ENCODE data around the gene ITGA2B. TPM values are rescaled to one million over a fixed set of nuclear protein-coding genes. Genes with fewer than 3 reads are reported as not detected.
"Not testable (repeated sequence)": the region's sequence is repeated elsewhere in the genome, so short reads cannot be mapped to it uniquely, and the experiment has no call there.

Gene ITGA2B
- total RNA-seq, 1 experiment from 2014 or later: 0.21 TPM

DNA sequence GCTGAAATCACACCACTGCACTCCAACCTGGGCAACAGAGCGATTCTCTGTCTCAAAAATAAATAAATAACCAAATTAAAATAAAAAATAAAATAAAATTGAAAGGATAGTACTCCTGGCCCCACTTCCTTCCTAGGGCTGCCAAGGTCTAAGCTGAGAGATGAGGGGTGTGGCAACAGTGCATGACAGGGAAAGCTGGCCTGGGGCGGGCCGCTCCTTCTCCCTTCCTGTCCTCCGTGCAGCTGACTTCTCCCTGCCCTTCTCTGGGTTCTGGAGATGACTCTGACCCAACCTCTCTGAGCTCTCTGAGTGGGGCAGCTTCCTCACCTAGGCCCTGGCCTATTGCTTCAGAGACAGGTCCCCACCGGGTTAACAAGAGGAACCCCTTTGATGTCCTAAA is 56.1 kb downstream of the ITGA2B start:
- DNase-seq (ENCODE audit: low spot score): no peak

DNA sequence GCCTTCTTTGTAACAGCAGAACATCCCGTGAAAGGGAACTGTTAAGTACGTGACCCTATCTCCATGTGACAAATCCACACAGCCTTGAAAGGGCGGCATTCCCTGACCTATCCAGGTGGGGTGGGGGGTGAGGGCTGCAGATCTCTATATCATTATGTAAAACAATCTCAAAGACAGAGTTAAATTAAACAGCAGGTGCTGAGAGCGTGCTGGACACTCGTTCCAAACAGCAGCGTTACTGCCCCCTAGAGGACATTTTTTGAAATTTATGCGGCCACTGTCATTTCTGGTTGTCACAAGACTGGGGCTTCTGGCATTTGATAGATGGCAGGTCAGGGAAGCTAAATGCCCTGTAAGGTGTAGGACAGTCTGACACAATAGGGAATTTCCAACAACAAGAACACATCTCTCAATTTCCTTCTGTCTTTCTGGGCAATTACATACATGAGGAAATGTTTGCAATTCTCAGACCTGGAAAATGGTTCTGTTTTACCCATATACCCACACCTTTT is 58.1 kb downstream of the ITGA2B start:
- peak; percentile 45 for DNase-seq (ENCODE audit: low spot score)

DNA sequence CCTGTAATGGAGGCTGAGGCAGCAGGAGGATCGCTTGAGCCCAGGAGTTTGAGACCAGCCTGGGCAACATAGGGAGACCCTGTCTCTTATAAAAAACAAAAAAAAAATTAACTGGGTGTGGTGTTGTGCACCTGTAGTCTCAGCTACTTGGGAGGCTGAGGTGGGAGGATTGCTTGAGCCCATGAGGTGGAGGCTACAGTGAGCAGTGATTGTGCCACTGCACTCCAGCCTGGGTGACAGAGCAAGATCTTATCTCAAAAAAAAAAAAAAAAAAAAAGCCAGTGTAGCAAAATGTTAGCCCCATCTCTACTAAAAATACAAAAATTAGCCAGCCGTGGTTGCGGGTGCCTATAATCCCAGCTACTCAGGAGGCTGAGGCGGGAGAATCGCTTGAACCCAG is 59.2 kb downstream of the ITGA2B start:
- DNase-seq (ENCODE audit: low spot score): not testable (repeated sequence)

DNA sequence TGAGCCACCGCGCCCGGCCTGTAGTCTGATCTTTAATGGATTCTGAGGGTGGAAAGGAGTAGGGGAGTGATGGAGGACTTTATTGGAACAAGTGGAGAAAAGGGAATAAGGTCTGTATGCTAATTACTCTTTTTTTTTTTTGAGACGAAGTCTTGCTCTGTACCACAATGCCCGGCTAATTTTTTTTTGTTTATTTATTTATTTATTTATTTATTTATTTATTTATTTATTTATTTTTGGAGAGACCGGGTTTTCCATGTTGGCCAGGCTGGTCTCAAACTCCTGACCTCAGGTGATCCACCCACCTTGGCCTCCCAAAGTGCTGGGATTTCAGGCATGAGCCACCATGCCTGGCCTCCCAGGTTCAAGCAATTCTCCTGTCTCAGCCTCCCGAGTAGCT is 59.9 kb downstream of the ITGA2B start:
- DNase-seq (ENCODE audit: low spot score): not testable (repeated sequence)

DNA sequence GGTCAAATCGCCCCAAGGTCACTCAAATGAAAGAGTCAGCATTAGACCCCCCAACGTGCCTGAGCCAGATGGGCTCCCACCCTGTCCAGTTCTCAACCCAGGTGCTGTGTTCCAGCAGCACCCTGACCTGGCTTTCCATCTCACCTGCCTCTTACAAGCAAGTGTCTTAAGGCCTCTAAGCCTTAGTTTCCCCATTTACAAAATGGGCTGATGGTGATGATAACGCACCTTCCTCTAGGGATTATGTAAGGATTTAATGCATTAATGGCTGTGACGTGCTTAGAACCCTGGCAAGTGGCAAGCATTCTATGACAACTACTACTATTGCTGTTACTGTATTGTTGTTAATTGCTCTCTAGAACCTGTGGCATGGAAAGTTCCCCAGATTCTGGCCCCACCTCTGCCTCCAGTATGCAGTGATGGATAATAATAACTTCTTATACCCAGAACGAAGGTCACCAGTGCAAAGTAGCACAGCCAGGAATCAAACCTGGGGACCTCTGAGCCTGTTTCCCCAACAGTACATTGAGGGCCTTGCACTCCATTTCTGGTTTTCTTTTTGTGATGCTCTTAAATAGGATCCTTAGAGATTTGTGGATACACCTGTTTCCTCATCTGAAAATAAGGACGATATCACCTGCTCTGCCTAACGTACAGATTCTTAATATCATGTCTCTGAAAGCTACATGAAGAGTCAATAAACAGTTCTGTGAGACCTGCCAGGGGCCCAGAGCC is 61.6 kb downstream of the ITGA2B start:
- no peak for DNase-seq (ENCODE audit: low spot score)

DNA sequence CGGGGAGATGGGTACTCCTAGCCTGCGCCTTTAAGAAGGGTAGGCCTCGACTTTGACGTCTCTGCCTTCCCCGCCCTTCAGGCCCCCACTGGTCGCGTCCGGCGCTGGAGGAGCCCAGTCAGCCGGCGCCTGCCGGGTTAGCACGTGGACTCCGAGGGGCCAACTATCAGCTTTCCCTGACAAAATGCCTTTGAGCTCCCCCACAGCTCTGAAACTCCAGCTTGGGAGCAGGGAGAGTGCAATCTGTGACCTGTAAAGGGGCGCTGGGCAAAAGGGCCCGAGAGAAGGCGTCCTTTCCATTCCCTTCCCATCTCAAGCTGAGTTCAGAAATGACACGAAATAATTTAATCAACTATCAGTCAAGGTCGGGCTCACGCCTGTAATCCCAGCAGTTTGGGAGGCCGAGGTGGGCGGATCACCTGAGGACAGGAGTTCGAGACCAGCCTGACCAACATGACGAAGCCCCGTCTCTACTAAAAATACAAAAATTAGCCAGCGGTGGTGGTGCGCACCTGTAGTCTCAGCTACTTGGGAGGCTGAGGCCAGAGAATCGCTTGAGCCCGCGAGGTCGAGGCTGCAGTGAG is 62.5 kb downstream of the ITGA2B start:
- peak; percentile 93 for DNase-seq (ENCODE audit: low spot score)

DNA sequence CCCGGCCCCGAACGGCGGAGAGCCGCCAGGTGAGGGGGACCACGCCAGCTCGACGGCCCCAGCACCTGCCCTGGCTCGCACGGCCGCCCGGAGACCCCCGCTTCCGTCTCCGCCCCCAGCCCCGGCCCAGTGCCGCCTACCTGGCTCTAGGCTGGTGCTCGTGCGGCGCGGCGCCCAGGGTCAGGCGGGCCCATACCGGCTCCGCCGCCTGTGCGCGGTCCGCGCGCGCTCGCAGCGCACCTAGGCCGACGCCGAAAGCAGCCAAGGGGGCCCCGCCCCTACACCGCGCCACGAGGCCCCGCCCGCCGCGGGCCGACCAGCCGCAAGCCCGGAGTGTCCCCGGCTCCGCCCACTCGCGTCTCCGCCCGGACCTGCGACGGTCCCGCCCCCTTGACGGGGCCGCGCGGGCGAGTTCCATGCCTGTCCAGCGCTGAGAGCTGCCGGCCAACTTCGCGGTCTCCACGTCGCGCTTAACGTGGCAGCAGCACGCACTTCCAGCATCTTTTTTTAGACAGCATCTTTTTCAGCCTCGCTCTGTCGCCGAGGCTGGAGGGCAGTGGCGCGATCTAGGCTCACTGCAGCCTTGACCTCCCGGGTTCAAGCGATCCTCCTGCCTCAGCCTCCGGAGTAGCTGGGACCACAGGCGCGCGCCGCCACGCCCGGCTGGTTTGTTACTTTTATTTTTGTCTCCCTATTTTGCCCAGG is 64.7 kb downstream of the ITGA2B start, which contains the start of gene SLC25A39:
TSS of gene SLC25A39 (minus strand) at position 253 of the 705 bp plus-strand sequence. CDS start 1,261 bp downstream, outside the sequence.
- peak; percentile 79 for DNase-seq (ENCODE audit: low spot score)

DNA sequence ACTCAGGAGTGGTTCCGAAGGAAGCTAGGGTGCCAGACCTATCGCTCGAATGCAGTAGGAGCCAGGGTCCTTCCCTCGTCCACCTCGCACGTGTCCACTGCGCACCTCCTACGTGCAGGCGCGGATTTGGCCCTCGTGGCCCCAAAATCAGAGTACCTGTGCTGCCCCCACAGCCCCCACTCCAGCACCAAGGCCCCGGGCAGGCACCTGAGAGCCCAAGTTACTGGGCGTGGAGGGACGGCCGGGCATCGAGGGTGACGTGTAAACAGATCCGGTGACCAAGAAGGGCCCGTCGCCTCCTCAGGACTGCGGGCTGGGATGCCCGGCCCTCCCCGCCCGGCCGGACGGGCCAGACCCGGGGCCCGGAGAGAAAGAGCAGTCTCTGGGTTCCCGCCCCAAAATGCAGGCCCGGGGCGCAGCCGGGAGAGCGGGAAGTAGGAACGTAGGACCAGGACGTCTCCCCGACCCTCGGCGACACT is 65.3 kb downstream of the ITGA2B start:
- no peak for DNase-seq (ENCODE audit: low spot score)

DNA sequence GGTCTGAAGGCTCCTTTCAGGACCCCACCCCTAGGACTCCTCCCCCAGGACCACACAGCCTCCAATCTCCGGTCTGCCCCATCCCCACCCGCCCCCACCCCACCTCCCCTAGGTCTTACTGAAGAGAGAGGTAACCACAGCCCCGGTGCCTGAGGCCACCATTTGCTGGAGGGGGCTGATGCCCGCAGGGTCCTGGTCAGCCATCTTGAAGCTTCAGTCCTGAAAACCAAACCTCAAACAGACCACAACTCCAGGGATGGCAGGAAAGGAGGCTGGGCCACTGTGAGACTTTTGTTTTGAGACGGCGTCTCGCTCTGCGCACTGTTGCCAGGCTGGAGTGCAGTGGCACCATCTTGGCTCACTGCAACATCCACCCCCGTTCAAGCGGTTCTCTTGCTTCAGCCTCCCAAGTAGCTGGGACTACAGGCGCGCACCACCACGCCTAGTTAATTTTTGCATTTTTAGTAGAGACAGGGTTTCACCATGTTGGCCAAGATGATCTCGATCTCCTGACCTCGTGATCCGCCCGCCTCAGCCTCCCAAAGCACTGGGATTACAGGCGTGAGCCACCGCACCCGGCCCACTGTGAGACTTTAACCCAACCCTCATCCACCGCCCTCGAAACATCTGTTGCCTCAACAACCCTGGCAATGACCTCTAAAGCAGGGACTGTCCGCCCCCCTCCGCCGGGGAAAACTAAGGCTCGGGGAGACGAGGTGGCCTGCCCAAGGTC is 65.9 kb downstream of the ITGA2B start:
- no peak for DNase-seq (ENCODE audit: low spot score)

DNA sequence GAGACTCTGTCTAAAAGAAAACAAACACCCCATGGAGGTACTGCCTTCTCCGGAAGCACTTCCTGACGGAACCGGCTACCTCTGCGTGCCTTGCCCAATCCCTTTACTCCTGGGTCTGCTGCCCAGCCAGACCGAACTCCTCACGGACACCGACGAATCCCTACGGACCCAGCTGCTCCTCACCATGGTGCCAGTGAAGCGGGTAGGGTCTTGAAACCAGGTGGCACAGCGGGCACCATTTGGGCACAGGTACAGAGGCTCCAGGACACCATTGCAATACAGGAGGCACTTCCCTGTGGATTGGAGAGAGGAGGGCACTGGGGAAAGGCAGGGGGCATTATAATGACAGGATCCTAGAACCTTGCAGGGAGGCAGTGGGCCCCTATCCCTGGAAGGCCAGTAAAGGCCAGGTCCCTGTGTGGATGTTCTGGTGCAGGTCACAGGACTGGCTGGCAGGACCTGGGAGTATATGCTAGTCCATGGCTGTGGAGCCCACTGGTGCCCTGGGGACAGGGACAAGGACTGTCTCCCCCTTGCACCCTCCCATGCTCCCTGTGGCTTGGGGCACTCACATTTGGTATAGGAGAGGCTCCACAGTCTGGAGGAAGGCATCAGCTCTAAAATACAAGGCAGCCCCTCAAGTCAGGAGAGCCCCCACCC is 67.1 kb downstream of the ITGA2B start:
- no peak for DNase-seq (ENCODE audit: low spot score)

Other genes with a start within 250 kb of the ITGA2B start
- gene HROB, start 247.7 kb downstream of the ITGA2B start, total RNA-seq (2014; rRNA removed; shearing (Covaris generic)): 4.0 and 7.0 TPM in 2 replicates
- gene ASB16, start 218.9 kb downstream of the ITGA2B start, total RNA-seq (2014; rRNA removed; shearing (Covaris generic)): not detected in 2 replicates
- 16.4 and 19.1 TPM in 2 replicates for gene TMUB2, start 202.7 kb downstream of the ITGA2B start, total RNA-seq (2014; rRNA removed; shearing (Covaris generic))
- 26.6 and 33.0 TPM in 2 replicates for gene ATXN7L3, start 189.8 kb downstream of the ITGA2B start, total RNA-seq (2014; rRNA removed; shearing (Covaris generic))
- gene UBTF, start 170.0 kb downstream of the ITGA2B start, total RNA-seq (2014; rRNA removed; shearing (Covaris generic)): 36.4 and 40.3 TPM in 2 replicates
- not detected in 2 replicates for gene SLC4A1, start 121.5 kb downstream of the ITGA2B start, total RNA-seq (2014; rRNA removed; shearing (Covaris generic))
- gene RUNDC3A, start 81.0 kb downstream of the ITGA2B start, total RNA-seq (2014; rRNA removed; shearing (Covaris generic)): not detected in 2 replicates
- gene SLC25A39, start 64.8 kb downstream of the ITGA2B start, total RNA-seq (2014; rRNA removed; shearing (Covaris generic)): 90.3 and 108 TPM in 2 replicates
- gene GRN, start 44.3 kb downstream of the ITGA2B start, total RNA-seq (2014; rRNA removed; shearing (Covaris generic)): 97.6 and 134 TPM in 2 replicates
- gene FAM171A2, start 25.8 kb downstream of the ITGA2B start, total RNA-seq (2014; rRNA removed; shearing (Covaris generic)): 3.4 and 6.5 TPM in 2 replicates
- gene GPATCH8, start 113.8 kb upstream of the ITGA2B start, total RNA-seq (2014; rRNA removed; shearing (Covaris generic)): 7.4 and 15.0 TPM in 2 replicates
- gene FZD2, start 167.8 kb upstream of the ITGA2B start, total RNA-seq (2014; rRNA removed; shearing (Covaris generic)): 5.9 and 6.2 TPM in 2 replicates